NK-92 (cell line): ENCODE measurements around the gene PEPD.
"Not testable (repeated sequence)": the region's sequence is repeated elsewhere in the genome, so short reads cannot be mapped to it uniquely, and the experiment has no call there.

Source experiments
- DNase-seq: peaks from one replicate; lab custom pipeline; 2025; ENCODE audit not compliant: unreplicated experiment; lab: John Stamatoyannopoulos, UW

The PEPD gene

GRCh38 chr19:33521480-33522370 lies at the start of gene PEPD:
PEPD (minus strand) TSS chr19:33521791; CDS start chr19:33521760, 31 bp downstream.
- no peak for DNase-seq

- no peak for DNase-seq
These were observed 48.2 kb upstream of the PEPD start for GRCh38 chr19:33569821-33570220.

- no peak for DNase-seq
These were observed 47.1 kb upstream of the PEPD start for GRCh38 chr19:33568706-33569105.

- no peak for DNase-seq
These were observed 43.3 kb upstream of the PEPD start for GRCh38 chr19:33564836-33565338.

- no peak for DNase-seq
These were observed 41.0 kb upstream of the PEPD start for GRCh38 chr19:33562636-33563035.

GRCh38 chr19:33561666-33562065 lies 40.1 kb upstream of the PEPD start:
- DNase-seq: not testable (repeated sequence)

- no peak for DNase-seq
These were observed 39.7 kb upstream of the PEPD start for GRCh38 chr19:33561261-33561660.

- no peak for DNase-seq
These were observed 38.4 kb upstream of the PEPD start for GRCh38 chr19:33559996-33560395.

GRCh38 chr19:33558856-33559255 lies 37.3 kb upstream of the PEPD start:
- no peak for DNase-seq

- no peak for DNase-seq
These were observed 36.6 kb upstream of the PEPD start for GRCh38 chr19:33558151-33558550.

GRCh38 chr19:33557720-33558119 lies 36.1 kb upstream of the PEPD start:
- no peak for DNase-seq

GRCh38 chr19:33557196-33557595 lies 35.6 kb upstream of the PEPD start:
- no peak for DNase-seq

GRCh38 chr19:33556261-33556660 lies 34.7 kb upstream of the PEPD start:
- DNase-seq: no peak

- not testable (repeated sequence) for DNase-seq
These were observed 34.1 kb upstream of the PEPD start for GRCh38 chr19:33555726-33556125.

GRCh38 chr19:33554821-33555220 lies 33.2 kb upstream of the PEPD start:
- no peak for DNase-seq

GRCh38 chr19:33554391-33554790 lies 32.8 kb upstream of the PEPD start:
- no peak for DNase-seq

GRCh38 chr19:33553530-33554310 lies 32.1 kb upstream of the PEPD start:
- DNase-seq: no peak

GRCh38 chr19:33552928-33553279 lies 31.3 kb upstream of the PEPD start:
- no peak for DNase-seq

GRCh38 chr19:33552191-33552927 lies 30.8 kb upstream of the PEPD start:
- DNase-seq: no peak

GRCh38 chr19:33551676-33552075 lies 30.1 kb upstream of the PEPD start:
- DNase-seq: no peak

GRCh38 chr19:33550768-33551167 lies 29.2 kb upstream of the PEPD start:
- no peak for DNase-seq
